GM15510 (cell line): Measurements from ENCODE around the gene HSF4.

Source experiments
- POLR2A ChIP-seq: IDR thresholded peaks from 3 replicates; pipeline ENCODE4 v1.6.1; 2011; ENCODE audit warnings: borderline replicate concordance; ENCODE audit not compliant: insufficient read length; ENCODE audit errors: extremely low read depth

HSF4 gene

DNA sequence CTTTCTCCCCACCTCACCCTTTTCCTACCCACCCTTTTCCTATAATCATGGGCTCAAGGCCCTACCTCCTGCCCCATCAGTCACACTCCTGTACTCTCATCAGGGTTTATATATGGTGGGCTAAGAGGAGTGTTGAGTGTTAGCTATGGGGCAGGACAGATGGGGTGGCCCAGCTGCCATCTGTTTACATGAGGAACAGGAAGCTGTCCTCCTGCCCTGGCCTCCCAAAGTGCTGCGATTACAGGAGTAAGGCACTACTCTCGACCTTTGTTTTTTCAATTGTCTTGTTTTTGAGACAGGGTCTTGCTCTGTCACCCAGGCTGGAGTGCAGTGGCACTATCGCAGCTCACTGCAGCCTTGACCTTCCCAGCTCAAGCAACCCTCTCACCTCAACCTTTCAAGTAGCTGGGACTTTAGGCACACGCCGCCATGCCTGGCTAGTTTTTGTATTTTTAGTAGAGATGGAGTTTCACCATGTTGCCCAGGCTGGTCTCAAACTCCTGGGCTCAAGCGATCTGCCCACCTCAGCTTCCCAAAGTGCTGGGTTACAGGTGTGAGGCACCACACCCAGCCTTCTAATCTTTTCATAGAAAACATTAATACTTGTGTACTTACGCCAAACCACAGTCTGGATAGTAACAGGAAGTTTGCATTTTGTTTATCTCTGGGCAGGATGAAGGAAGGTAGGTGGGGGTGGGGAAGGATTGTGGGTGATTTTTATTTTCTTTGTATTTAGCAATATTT, 6.5 kb upstream of the HSF4 start:
- TF ChIP-seq POLR2A, result no peak

- peak; percentile 48 for TF ChIP-seq POLR2A
Observed at GRCh38 chr16:67158637-67159600, 5.6 kb upstream of the HSF4 start.

GRCh38 chr16:67161595-67162058, 2.9 kb upstream of the HSF4 start:
- no peak for TF ChIP-seq POLR2A

- TF ChIP-seq POLR2A, result no peak
Observed at GRCh38 chr16:67162506-67163163, 1.9 kb upstream of the HSF4 start.

- no peak for TF ChIP-seq POLR2A
Observed at GRCh38 chr16:67163164-67163998, 1.2 kb upstream of the HSF4 start.

GRCh38 chr16:67163999-67164558, 466 bp upstream of the HSF4 start:
- TF ChIP-seq POLR2A, result no peak

- TF ChIP-seq POLR2A, result no peak
Observed at GRCh38 chr16:67165121-67166078, 855 bp downstream of the HSF4 start.

DNA sequence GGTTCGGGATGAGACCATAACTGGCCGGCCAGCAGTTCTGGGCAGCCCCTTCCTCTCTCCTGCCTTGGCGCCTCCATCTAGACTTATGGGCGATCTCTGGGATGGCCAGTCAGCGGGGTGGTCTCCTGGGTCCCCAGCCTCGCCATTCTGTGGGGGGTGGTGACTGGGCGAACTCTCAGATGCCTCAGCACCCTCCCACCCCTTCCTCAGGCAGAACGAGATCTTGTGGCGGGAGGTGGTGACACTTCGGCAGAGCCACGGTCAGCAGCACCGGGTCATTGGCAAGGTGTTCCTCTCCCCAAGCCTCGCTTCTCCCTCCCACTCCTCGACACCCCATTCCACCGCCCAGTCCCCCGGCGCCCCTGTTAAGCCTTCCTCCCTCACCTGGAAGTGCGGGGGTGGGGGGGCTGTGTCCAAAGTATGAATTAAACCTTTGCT, 1.6 kb downstream of the HSF4 start:
- no peak for TF ChIP-seq POLR2A

DNA sequence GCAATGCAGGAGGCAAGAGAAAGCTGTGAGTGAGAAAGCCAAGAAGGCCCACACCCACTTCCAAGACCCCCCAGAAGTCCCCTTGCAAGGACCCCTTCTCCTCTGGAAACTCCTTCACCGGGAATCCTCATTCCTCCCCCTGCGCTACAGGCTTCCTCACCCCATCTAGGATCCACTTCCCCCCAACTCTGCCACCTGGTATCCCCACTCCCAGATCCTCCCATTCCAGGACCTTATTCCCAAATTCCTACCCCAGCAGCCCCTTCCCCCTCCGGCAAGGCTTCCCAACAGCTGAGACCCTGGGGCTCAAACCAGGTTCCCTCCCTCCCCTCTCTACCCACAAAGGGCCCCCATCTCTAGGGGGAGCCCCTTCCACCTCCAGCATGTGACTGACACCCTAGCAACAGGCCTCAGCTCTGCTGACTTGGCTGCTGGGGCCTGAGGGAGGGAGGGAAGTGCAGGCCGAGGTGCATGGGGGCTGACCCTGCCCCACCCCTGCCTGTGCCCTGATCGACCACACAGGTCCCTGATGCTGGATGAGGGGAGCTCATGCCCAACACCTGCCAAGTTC, 2.1 kb downstream of the HSF4 start:
- no peak for TF ChIP-seq POLR2A

DNA sequence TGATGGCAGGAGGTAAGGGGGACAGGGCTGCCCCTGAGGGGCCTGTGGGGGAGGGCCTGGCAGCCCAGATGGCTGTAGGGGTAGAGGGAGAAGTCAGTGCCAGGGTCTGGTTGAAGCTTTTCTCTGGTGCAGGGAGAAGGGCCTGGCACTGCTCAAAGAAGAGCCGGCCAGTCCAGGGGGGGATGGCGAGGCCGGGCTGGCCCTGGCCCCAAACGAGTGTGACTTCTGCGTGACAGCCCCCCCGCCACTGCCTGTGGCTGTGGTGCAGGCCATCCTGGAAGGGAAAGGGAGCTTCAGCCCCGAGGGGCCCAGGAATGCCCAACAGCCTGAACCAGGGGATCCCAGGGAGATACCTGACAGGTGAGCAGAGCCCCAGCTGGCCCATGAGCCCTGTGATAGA, 3.0 kb downstream of the HSF4 start:
- TF ChIP-seq POLR2A, result no peak

DNA sequence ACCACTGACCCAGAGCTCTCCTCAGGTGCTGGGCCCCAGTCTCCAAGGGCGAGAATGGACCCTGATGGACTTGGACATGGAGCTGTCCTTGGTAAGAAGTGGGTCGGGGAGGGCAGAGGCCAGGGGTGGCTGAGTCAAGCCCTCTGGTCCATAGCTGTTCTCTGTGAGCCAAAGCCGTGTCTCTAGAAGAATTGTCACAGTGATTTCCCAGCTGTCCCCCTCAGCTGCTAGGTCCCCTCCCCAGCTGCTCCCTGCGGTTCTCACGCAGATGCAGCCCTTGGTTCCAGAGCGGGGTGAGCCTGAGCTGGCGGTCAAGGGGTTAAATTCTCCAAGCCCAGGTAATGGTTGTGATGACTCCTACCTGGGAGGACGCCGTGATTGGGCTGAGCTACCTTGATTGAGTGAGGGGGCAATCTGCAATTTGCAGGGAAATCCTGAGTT, 4.5 kb downstream of the HSF4 start:
- TF ChIP-seq POLR2A, result no peak

DNA sequence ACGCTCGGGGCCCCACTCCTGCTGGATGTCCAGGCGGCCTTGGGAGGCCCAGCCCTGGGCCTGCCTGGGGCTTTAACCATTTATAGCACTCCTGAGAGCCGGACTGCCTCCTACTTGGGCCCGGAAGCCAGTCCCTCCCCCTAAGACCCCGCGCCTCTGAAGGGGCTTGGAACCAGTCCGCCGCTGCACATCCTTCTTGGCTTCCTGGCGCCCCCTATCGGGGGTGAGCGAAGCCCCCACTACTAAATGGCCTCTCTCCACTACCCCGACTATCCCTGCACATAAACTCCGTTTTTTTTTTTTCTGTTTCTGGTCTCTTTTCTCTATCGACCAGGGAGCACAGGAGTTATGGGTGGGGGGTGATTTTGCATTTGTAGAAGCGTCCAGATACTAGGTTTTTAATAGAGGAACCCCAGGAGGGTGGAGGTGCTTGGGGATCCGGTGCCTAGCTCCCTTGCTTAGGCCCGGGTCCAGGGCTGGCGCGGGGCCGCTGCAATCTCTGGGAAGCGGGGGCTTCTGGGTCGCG, 5.2 kb downstream of the HSF4 start:
- no peak for TF ChIP-seq POLR2A
